ENCODE results near the gene FLOT1. TPM values are rescaled to one million over a fixed set of nuclear protein-coding genes. Genes with fewer than 3 reads are reported as not detected.
"Not testable (repeated sequence)": the region's sequence is repeated elsewhere in the genome, so short reads cannot be mapped to it uniquely, and the experiment has no call there.

FLOT1 gene
- total RNA-seq, 1 donor from 2014 or later: 100 TPM

- H3K4me3 ChIP-seq (ENCODE audit: low read depth, low read length): no peak overlapping the region
- DNase-seq (ENCODE audit: low read depth): no peak
Observed at GRCh38 chr6:30767944-30768301, 25.4 kb upstream of the FLOT1 start.

DNA sequence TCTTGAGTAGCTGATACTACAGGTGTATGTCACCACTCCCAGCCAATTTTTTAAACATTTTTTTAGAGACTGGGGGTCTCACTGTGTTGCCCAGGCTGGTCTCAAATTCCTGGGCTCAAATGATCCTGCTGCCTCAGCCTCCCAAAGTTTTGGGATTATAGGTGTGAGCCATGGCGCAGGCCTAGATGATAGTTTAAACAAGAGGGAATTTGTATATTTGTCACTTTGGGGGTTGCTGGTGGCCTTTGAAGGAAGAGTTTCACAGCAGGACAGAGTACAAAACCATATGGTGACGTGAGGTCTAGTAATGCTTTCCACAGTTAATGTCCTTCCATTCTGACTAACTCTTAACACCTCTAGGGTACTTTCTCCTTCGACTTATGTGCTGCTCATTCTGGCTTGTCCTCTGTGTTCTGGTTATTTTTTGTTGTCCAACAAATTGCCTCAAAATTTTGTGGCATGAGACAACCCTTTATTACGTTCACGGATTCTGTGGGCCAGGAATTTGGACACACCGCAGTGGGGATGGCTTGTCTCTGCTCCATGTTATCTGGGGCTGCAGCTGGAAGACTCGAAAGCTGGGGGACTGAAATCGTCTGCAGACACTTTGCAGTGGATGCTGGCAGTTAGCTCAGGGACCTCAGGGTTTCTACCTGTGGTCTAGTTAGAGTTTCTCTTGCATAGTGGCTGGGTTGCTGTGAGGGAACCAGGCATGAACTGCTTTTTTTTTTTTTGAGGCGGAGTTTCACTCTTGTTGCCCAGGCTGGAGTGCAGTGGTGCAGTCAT lies 24.9 kb upstream of the FLOT1 start:
- TF ChIP-seq, protein P1, sequence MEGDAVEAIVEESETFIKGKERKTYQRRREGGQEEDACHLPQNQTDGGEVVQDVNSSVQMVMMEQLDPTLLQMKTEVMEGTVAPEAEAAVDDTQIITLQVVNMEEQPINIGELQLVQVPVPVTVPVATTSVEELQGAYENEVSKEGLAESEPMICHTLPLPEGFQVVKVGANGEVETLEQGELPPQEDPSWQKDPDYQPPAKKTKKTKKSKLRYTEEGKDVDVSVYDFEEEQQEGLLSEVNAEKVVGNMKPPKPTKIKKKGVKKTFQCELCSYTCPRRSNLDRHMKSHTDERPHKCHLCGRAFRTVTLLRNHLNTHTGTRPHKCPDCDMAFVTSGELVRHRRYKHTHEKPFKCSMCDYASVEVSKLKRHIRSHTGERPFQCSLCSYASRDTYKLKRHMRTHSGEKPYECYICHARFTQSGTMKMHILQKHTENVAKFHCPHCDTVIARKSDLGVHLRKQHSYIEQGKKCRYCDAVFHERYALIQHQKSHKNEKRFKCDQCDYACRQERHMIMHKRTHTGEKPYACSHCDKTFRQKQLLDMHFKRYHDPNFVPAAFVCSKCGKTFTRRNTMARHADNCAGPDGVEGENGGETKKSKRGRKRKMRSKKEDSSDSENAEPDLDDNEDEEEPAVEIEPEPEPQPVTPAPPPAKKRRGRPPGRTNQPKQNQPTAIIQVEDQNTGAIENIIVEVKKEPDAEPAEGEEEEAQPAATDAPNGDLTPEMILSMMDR (conservative IDR thresholded peaks at IDR 0.05; ENCODE audit: low read depth, low read length): no peak
- H3K4me3 ChIP-seq (ENCODE audit: low read depth, low read length): no peak overlapping the region
- no peak for DNase-seq (ENCODE audit: low read depth)

More at GRCh38 chr6:30767944-30768301, 25.4 kb upstream of the FLOT1 start:
- TF ChIP-seq, protein P1 (conservative IDR thresholded peaks at IDR 0.05; ENCODE audit: low read depth, low read length): no peak

- no peak overlapping the region for H3K4me3 ChIP-seq (ENCODE audit: low read depth, low read length)
- no peak for DNase-seq (ENCODE audit: low read depth)
- TF ChIP-seq, protein P1 (conservative IDR thresholded peaks at IDR 0.05; ENCODE audit: low read depth, low read length): no peak
Observed at GRCh38 chr6:30766461-30767157, 24.1 kb upstream of the FLOT1 start.

DNA sequence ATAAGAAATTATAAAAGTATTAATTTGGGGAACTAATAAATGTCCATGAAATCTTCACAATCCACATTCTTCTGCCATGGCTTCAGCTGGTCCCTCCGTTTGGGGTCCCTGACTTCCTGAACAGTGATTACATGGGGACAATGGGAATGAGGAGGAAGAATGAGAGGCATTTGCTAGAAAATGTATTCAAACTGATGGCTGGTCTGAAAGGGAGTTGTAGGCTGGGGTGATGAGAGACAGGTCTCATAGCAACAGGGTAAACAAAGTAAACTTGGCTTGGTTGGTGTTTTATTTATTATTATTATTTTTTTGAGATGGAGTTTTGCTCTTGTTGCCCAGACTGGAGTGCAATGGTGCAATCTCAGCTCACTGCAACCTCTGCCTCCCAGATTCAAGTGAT lies 23.0 kb upstream of the FLOT1 start:
- not testable (repeated sequence) for H3K4me3 ChIP-seq (ENCODE audit: low read depth, low read length); DNase-seq (ENCODE audit: low read depth)

DNA sequence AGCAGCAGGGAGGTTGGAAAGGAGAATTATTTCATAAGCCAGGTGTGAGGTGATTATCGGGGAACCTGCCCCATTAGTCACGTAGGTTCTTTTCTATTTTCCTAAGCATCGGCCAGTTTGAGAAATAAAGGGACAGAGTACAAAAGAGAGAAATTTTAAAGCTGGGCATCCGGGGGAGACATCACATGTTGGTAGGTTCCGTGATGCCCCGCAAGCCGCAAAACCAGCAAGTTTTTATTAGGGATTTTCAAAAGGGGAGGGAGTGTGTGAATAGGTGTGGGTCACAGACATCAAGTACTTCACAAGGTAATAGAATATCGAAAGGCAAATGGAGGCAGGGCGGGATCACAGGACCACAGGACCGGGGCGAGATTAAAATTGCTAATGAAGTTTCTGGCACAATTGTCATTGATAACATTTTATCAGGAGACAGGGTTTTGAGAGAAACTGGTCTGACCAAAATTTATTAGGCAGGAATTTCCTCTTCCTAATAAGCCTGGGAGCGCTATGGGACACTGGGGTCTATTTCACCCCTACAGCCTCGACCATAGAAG lies 22.1 kb upstream of the FLOT1 start:
- H3K4me3 ChIP-seq (ENCODE audit: low read depth, low read length); DNase-seq (ENCODE audit: low read depth): not testable (repeated sequence)

DNA sequence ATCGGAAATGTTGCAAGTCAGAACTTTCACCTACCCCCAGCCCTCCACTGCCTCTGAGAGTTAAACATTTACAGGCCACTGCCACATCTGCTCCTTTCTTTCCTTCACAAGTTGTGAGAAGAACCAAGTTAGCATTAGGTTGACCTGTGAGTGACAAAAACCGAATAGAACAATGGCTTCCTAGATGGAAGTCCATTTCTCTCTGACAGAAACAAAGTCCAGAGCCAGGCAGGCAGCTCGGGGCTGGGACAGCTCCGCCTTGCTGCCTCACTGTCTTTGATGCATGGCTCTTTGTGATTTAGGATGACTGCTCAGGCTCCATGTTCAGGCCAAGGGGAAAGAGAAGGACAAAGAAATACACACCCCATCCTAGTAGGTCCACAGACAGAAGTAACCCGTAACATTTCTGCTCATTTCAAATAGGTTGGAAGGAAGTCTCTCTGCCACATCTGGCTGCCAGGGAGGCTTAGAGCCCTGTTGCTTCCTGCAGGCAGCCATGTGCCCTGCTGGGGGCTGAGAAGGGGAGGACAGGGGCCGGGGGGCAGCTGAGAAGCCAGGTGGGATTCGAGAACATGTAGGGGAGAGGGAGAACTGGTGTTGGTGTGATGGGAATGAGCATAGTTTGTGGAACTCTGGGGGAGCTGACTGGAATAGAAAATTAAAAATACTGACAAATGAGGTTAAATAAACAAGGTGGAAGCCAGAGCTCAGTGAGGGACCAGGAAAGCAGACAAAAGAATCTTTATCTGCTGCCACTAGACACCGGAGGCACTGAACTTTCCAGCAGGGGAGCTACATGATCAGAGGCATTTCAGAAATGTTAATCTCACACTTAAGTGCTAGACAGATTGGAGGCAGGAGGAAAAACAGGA lies 21.4 kb upstream of the FLOT1 start:
- TF ChIP-seq, protein P1 (conservative IDR thresholded peaks at IDR 0.05; ENCODE audit: low read depth, low read length): peak; percentile 38
- H3K4me3 ChIP-seq (ENCODE audit: low read depth, low read length): no peak overlapping the region
- DNase-seq (ENCODE audit: low read depth): no peak

DNA sequence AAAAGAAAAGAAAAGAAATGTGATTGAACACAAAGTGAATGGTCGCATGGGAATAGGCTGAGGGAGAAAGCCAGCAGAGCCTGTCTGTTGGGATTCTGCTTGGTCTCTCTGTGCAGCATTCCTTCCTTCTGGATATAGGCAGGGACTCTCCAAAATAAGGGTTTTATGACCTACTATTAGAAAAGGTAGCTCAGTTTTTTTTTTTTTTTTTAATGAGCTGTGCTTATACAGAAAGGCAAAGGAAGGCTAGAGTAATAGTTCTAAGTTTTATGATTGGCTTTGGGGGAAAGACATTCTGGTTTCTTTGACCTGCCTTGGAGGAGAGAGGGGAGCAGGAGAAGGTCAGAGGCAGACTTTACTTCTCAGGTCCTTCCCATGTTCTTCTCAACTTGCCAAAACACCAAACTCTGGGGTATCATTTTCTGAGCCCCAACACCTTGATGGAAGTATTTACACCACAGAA lies 20.7 kb upstream of the FLOT1 start:
- DNase-seq (ENCODE audit: low read depth): no peak
- H3K4me3 ChIP-seq (ENCODE audit: low read depth, low read length): no peak overlapping the region
- TF ChIP-seq, protein P1 (conservative IDR thresholded peaks at IDR 0.05; ENCODE audit: low read depth, low read length): no peak

All from epithelial cell of proximal tubule (primary cell).